Mammary epithelial cell (primary cell): ENCODE results near the gene TMEM171.

Experiments used
- EZH2 ChIP-seq: IDR thresholded peaks from 2 replicates; pipeline ENCODE4 v1.6.1; 2012; ENCODE audit warnings: low read length, inconsistent platforms, borderline replicate concordance
- TF ChIP-seq, protein P1 (sequence below), 2 donors: IDR thresholded peaks in 1 of 2; conservative IDR thresholded peaks in 1 of 2; 2 replicates each; pipeline ENCODE4 v1.5.1; 2011 to 2012; ENCODE audit warnings: inconsistent platforms in 2 of 2, low read length in 2 of 2, mild to moderate bottlenecking in 2 of 2, control low read depth in 1 of 2, low read depth in 1 of 2; ENCODE audit not compliant: insufficient read depth in 1 of 2; ENCODE audit errors: extremely low read depth in 1 of 2

DNA sequence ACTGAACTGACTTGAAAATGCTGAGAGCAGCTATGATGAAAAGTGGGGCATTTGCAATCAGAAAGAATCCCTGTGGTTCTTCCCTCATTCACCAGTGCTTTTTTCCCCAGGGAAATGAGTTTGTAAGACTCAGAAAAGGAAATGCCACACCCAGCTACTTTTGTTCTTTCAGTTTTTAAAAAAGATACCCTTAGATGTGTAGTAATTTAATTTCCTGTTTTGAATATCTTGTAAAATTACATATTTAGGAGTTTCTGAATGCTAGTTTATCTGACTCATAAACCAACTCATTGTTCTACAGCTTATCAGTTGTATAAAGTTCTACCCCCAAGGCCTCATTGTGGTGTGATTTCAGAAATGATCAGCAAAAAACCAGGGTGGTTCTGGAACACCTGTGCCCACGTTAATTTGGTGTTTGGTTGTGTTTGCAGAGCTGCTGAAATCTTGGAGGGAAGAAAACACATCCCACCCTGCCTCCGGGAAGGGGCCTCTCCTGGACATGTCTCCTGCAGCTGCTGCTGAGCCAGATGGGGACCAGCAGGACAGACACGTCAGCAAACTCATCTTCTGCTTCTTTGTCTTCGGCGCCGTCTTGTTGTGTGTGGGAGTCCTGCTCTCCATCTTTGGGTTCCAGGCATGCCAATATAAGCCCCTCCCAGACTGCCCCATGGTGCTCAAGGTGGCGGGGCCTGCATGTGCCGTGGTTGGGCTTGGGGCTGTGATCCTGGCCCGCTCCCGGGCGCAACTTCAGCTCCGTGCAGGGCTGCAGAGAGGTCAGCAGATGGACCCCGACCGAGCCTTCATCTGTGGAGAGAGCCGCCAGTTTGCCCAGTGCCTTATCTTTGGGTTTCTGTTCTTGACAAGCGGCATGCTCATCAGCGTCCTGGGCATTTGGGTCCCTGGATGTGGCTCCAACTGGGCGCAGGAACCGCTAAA is 2.8 kb downstream of the TMEM171 start:
- TF ChIP-seq, protein P1, sequence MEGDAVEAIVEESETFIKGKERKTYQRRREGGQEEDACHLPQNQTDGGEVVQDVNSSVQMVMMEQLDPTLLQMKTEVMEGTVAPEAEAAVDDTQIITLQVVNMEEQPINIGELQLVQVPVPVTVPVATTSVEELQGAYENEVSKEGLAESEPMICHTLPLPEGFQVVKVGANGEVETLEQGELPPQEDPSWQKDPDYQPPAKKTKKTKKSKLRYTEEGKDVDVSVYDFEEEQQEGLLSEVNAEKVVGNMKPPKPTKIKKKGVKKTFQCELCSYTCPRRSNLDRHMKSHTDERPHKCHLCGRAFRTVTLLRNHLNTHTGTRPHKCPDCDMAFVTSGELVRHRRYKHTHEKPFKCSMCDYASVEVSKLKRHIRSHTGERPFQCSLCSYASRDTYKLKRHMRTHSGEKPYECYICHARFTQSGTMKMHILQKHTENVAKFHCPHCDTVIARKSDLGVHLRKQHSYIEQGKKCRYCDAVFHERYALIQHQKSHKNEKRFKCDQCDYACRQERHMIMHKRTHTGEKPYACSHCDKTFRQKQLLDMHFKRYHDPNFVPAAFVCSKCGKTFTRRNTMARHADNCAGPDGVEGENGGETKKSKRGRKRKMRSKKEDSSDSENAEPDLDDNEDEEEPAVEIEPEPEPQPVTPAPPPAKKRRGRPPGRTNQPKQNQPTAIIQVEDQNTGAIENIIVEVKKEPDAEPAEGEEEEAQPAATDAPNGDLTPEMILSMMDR (conservative IDR thresholded peaks at IDR 0.05 in 1 of 2, IDR thresholded peaks at IDR 0.05 in 1 of 2; ENCODE audit: extremely low read depth in 1 of 2, insufficient read depth in 1 of 2, low read depth in 1 of 2, low read length in 2 of 2): no peak
- no peak for TF ChIP-seq EZH2
